HL-60/S4 treated with retinoic acid at 250 ng/mL for 4 days and 3 days (cell line): ENCODE results near the gene GALNT10.

ENCODE experiments used
- in situ Hi-C: fragments of 300-500 bp; cut with MboI; formaldehyde crosslinking; loops from 2 replicates; pipeline ENCODE4 v1.7.0; 2022; ENCODE audit warnings: low sequenced_read_pairs

GALNT10 gene

DNA sequence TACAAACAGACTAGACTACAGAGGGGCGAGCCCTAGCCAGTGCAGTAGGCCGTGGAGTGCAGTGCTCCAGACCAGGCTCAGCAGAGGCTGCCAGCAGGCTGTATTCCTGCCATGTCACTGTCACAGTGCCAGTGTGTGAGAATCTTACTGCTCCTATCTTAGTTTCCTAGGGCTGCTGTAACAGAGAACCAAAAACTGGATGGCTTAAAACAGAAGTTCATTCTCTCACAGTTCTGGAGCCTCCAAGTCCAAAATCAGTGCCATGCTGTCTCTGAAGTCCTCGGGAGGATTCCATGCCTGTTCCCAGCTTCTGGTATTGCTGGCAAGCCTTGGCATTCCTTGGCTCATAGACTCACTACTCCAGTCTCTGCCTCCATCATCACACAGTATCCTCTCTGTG lies 180.3 kb downstream of the GALNT10 start:
- in situ Hi-C loops, result no loop called here

- in situ Hi-C loops, result no loop called here
Measured at GRCh38 chr5:154371687-154372086, 181.2 kb downstream of the GALNT10 start.

- in situ Hi-C loops, result no loop called here
Measured at GRCh38 chr5:154372661-154373060, 182.1 kb downstream of the GALNT10 start.

DNA sequence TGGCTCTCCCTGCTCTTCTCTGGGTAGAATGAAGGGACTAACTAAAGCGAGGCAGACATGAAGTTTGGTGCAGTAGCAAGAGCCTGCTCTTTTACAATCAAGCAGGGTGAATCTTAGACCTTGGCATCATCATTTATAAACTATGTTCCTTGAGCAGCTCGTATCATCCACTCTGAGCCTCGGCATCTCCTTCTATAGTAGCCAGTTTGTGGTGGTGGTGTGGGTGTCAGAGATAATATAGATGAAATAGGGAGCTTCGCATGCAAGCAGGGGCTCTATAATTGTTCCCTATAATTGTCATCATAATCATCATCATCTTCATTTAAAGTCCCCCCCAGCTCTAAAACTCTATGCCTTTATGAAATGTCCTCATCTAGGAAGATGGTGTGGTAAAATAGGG lies 182.8 kb downstream of the GALNT10 start:
- in situ Hi-C loops, result no loop called here

DNA sequence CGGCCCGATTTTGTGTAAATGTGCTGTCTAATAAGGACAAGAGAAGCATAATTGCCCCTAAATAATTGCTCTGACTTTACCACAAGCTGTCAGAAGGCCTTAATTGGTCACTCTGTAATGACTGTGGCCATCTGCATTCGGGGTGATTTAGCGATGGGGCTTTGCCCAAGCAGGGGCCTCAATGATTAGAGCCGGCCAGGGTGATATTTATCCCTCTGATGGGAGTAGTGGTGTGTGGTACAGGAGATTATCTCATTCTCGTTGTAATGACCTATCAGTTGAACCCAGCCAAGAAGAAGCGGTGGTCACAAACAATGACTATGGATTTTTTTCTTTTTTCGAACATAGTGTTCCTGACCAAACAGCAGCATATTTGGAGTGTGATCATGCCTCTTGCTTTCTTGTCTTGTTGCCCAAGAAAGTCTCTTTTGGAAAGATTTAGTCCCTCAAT lies 183.2 kb downstream of the GALNT10 start:
- in situ Hi-C loops, result no loop called here

- in situ Hi-C loops, result no loop called here
Measured at GRCh38 chr5:154374264-154374663, 183.7 kb downstream of the GALNT10 start.

DNA sequence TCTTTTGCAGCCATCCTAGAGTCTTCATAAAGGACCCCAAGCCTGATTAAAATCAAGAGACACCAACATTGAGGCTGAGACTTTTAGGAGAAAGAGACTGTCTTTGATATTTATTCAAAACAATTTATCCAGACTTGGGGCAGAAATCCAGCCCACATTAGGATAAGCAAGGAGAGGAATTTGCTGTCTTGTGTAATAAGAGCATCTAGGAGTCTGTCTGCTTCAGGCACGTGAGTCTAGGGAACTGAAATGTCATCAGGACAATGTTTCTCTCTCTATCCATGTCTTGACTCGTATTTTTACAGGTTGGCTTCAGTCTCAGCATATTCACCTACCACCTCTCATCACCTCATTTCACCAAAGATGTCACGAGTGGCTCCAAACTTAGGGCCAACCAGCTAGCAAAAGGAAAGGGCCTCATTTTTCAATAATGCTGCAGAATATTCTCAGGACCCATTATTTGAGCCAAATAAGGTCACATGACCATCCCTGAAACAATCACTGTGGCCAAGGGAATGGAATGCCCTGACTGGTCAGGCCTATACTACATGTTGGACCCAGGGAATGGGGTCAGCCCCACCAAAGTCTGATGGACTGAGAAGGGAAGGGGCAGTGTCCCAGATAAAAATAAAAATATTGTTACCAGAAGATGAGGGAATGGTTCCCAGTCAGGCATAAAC lies 184.9 kb downstream of the GALNT10 start:
- in situ Hi-C loops, result no loop called here

DNA sequence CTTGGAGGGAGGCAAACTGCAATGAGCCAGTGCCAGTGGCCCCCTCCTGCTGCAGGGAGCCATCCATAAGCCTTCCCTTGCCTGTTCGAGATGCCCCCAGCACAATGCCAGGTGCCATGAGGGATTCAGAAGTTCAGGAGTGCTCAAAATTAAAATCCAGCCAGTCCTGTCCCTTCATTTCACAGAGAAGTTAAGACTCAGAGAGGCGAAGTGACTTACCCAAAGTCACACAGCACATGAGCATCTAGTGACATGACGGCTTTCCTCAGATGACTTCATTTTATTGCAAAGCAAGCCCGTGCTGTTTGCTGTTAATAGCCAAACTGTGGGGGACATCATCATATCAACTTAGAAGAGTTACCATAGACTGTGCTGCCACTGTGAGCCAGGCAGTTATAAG lies 185.9 kb downstream of the GALNT10 start:
- in situ Hi-C loops, result no loop called here

GRCh38 chr5:154377754-154378533 lies 187.4 kb downstream of the GALNT10 start:
- in situ Hi-C loops, result no loop called here

- in situ Hi-C loops, result no loop called here
Measured at GRCh38 chr5:154380263-154380662, 189.7 kb downstream of the GALNT10 start.

GRCh38 chr5:154384480-154385235 lies 194.1 kb downstream of the GALNT10 start:
- in situ Hi-C loops, result no loop called here

DNA sequence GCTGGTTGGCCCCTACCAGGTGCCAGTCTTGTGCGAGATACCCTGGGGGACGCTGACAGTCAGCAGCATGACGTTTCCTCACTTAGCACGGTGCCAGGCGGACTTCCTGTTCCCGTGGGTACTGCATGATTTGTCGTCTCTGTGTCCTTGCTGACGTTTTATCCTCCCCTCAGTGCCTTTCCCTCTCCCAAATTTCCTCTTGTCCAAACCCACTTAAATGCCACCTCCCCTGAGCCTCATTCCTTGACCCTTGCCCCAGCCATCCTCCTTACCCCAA lies 194.6 kb downstream of the GALNT10 start:
- in situ Hi-C loops, result no loop called here

- in situ Hi-C loops, result no loop called here
Measured at GRCh38 chr5:154386952-154387629, 196.6 kb downstream of the GALNT10 start.

- in situ Hi-C loops, result no loop called here
Measured at GRCh38 chr5:154388842-154389241, 198.3 kb downstream of the GALNT10 start.

DNA sequence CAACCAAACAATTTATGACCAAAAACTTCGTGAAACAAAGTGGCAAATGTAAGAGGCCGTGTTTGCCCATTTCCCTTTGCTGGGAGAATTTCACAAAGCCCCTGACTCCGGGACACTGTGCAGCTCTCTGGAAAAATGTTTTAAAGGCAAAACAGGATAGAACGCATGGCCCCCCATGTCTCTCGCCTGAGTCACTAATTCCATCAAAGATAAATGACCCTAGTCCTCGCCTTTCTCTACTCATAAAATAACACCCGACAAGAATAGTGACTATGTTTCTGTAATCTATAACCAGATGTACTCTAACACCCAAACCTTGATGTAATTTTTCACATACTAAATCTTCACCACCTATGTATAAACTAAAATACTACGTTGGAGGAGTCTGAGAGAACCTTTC lies 199.6 kb downstream of the GALNT10 start:
- in situ Hi-C loops, result no loop called here

- in situ Hi-C loops, result no loop called here
Measured at GRCh38 chr5:154390746-154391359, 200.3 kb downstream of the GALNT10 start.

- in situ Hi-C loops, result no loop called here
Measured at GRCh38 chr5:154391788-154392187, 201.3 kb downstream of the GALNT10 start.

DNA sequence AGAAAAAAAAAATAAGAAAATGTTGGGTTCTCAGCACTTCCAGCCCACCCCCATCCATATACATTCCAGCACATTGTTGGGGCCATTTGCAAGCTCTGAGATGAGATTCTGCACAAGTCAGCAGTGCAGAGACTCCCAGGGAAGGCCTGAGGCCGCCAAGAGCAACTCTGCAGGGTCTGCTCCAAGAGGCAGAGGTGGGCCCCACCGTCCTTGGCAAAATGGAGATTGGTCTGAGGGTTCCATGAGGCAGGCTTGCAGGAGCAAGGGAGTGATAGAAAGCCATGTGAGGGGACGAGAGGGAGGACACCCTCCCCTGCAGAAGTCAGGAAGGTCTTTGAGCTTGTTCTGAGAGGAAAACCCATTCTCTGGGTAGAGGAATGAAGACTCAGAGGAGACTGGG lies 203.3 kb downstream of the GALNT10 start:
- in situ Hi-C loops, result no loop called here

GRCh38 chr5:154394307-154394706 lies 203.8 kb downstream of the GALNT10 start:
- in situ Hi-C loops, result no loop called here

GRCh38 chr5:154395407-154396106 lies 205.0 kb downstream of the GALNT10 start:
- in situ Hi-C loops, result no loop called here
